ENCODE data around the gene COL4A2.

GRCh38 chr13:110456550-110456949, 149.5 kb downstream of the COL4A2 start:
- TF ChIP-seq CTCF (IDR thresholded peaks at IDR 0.05; ENCODE audit: low read length) = no peak
- no peak for TF ChIP-seq EZH2 (optimal IDR thresholded peaks at IDR 0.05; ENCODE audit: low read depth, low read length)
- TF ChIP-seq EZH2phosphoT487 (IDR thresholded peaks at IDR 0.05; ENCODE audit: low read length) = no peak

Measured in MM.1S (cell line).